Stimulated activated CD4-positive, alpha-beta T cell treated with anti-CD3 and anti-CD28 coated beads, Interleukin-2, amount 100 ng/mL, for 24 hours (primary cell): ENCODE measurements around the gene NAALADL1.
"Not testable (repeated sequence)": the region's sequence is repeated elsewhere in the genome, so short reads cannot be mapped to it uniquely, and the experiment has no call there.

Source experiments
- DNase-seq, 2 donors: peaks; one replicate each; pipeline ENCODE4 v3.0.0-alpha.2; 2020

Gene NAALADL1

GRCh38 chr11:65045728-65046127 lies 12.6 kb downstream of the NAALADL1 start:
- DNase-seq = no peak

- no peak for DNase-seq
These were observed 13.3 kb downstream of the NAALADL1 start for GRCh38 chr11:65045061-65045460.

GRCh38 chr11:65043881-65044501 lies 14.4 kb downstream of the NAALADL1 start:
- no peak for DNase-seq

- no peak for DNase-seq
These were observed 15.5 kb downstream of the NAALADL1 start for GRCh38 chr11:65042891-65043290.

GRCh38 chr11:65040847-65041622 lies 17.3 kb downstream of the NAALADL1 start, which contains the start of gene SAC3D1:
SAC3D1 (plus strand) TSS chr11:65041210; CDS start chr11:65041293, 83 bp downstream.
- peak; percentile 87 to 90 for DNase-seq

- no peak for DNase-seq
These were observed 17.9 kb downstream of the NAALADL1 start for GRCh38 chr11:65040520-65040846.

GRCh38 chr11:65036931-65037330 lies 21.4 kb downstream of the NAALADL1 start:
- DNase-seq = no peak

- DNase-seq = no peak
These were observed 22.8 kb downstream of the NAALADL1 start for GRCh38 chr11:65035579-65035978.

GRCh38 chr11:65034423-65034822 lies 23.9 kb downstream of the NAALADL1 start:
- DNase-seq = no peak

GRCh38 chr11:65032216-65032615 lies 26.1 kb downstream of the NAALADL1 start:
- DNase-seq = no peak

- peak; percentile 86 to 93 for DNase-seq
These were observed 30.9 kb downstream of the NAALADL1 start, which contains the start of gene SNX15 for GRCh38 chr11:65027213-65028067. SNX15 (plus strand) TSS chr11:65027439; CDS start chr11:65027538, 99 bp downstream.

- DNase-seq = no peak
These were observed 31.5 kb downstream of the NAALADL1 start for GRCh38 chr11:65026810-65027209.

- DNase-seq = not testable (repeated sequence)
These were observed 34.9 kb downstream of the NAALADL1 start for GRCh38 chr11:65023502-65023901.

- no peak for DNase-seq
These were observed 36.8 kb downstream of the NAALADL1 start for GRCh38 chr11:65021509-65021908.

GRCh38 chr11:65021003-65021402 lies 37.4 kb downstream of the NAALADL1 start:
- no peak for DNase-seq

GRCh38 chr11:65019824-65020223 lies 38.5 kb downstream of the NAALADL1 start:
- DNase-seq = no peak

- DNase-seq = no peak
These were observed 40.4 kb downstream of the NAALADL1 start for GRCh38 chr11:65017937-65018336.

- DNase-seq = no peak
These were observed 41.6 kb downstream of the NAALADL1 start for GRCh38 chr11:65016705-65017104.

GRCh38 chr11:65014726-65015227 lies 43.6 kb downstream of the NAALADL1 start:
- DNase-seq = no peak

GRCh38 chr11:65013888-65014725 lies 44.2 kb downstream of the NAALADL1 start, which contains the start of gene ARL2:
ARL2 (plus strand) TSS chr11:65014160; CDS start chr11:65014208, 48 bp downstream.
- DNase-seq = peak; percentile 86 to 89

GRCh38 chr11:65013130-65013887 lies 45.0 kb downstream of the NAALADL1 start:
- peak; percentile 92 for DNase-seq
